WI38 (cell line): ENCODE data around the gene CADPS2.

ENCODE experiments used
- H3K4me3 ChIP-seq: 2 replicates; pipeline ENCODE4 v1.5.1; 2011; ENCODE audit warnings: low read depth, mild to moderate bottlenecking, control low read depth, low read length
- CTCF ChIP-seq: IDR thresholded peaks from 2 replicates; pipeline ENCODE4 v1.5.1; 2012; ENCODE audit warnings: low read depth, mild to moderate bottlenecking, control low read depth, low read length

The CADPS2 gene

GRCh38 chr7:122770686-122771335 lies 115.4 kb downstream of the CADPS2 start:
- no peak overlapping the region for H3K4me3 ChIP-seq
- TF ChIP-seq CTCF: no peak

- no peak for TF ChIP-seq CTCF
Observed at GRCh38 chr7:122768827-122769226, 117.4 kb downstream of the CADPS2 start.

GRCh38 chr7:122767339-122767738 lies 118.9 kb downstream of the CADPS2 start:
- no peak for TF ChIP-seq CTCF
- H3K4me3 ChIP-seq: no peak overlapping the region

More at GRCh38 chr7:122768827-122769226, 117.4 kb downstream of the CADPS2 start:
- no peak overlapping the region for H3K4me3 ChIP-seq

- TF ChIP-seq CTCF: no peak
- no peak overlapping the region for H3K4me3 ChIP-seq
Observed at GRCh38 chr7:122766593-122766992, 119.7 kb downstream of the CADPS2 start.

GRCh38 chr7:122764902-122765301 lies 121.4 kb downstream of the CADPS2 start:
- TF ChIP-seq CTCF: no peak
- no peak overlapping the region for H3K4me3 ChIP-seq

GRCh38 chr7:122764020-122764419 lies 122.2 kb downstream of the CADPS2 start:
- no peak overlapping the region for H3K4me3 ChIP-seq
- TF ChIP-seq CTCF: no peak

GRCh38 chr7:122762071-122762470 lies 124.2 kb downstream of the CADPS2 start:
- no peak overlapping the region for H3K4me3 ChIP-seq
- no peak for TF ChIP-seq CTCF
